HG02885 (cell line): ENCODE results near the gene DENND5B.
"Not testable (repeated sequence)": the region's sequence is repeated elsewhere in the genome, so short reads cannot be mapped to it uniquely, and the experiment has no call there.

Source experiments
- ATAC-seq: cut with Tn5 transposase; IDR thresholded peaks from one replicate; pipeline ENCODE4 v1.9.1; 2021; ENCODE audit warnings: mild to moderate bottlenecking; ENCODE audit not compliant: unreplicated experiment, poor library complexity

Gene DENND5B

DNA sequence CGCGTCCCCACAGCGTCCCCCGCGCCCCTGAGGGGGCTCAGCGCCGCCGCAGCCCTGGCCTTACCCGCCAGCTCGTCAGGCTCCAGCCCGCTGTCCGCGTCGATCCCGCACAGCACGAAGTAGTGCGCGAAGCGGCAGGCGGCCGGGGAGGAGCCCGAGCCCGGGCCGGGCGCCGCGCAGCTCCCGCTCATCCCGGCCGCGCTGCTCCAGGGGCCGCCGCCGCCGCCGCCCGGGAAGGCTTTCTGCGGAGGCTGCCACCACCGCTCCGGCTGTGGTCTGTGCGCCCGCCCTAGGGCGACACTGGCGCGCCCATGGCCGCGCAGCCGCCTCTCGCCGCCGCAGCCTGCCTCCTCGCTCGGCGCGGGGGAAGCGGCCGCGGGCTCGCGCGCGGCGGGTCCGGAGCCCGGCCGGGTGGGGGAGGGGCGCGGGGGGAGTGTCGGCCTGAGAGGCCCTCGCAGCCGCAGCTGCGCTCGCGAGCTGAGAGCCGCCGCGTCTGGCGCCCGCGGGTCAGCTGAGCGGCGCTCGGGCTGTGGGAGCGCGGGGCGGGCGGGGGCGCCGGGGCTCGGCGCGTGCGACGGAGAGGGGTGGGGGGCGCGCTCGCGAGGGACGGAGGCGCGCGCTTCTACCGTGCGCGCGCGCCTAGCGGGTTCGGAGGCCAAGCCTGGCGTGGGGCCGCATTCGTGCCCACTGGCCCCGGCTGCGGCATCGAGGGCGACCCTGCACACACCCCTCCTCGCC is at the start of gene DENND5B:
Gene DENND5B (minus strand): TSS at position 495 of the 738 bp plus-strand sequence. CDS start 304 bp downstream, at position 191.
- peak; percentile 62 for ATAC-seq

DNA sequence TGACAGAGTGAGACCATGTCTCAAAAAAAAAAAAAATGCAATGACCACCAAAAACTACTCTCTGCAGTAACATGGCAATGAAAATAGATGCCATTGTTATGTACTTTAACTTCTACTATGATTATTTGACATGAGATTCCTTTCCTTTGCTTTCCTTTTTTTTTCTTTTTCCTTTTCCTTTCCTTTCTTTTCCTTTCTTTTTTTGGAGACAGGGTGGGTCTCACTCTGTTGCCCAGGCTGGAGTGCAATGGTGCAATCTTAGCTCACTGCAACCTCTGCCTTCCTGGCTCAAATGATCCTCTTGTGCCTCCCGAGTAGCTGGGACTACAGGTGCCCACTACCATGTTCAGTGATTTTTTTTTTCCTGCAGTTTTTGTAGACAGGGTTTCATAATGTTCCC is 43.7 kb upstream of the DENND5B start:
- ATAC-seq, result no peak

DNA sequence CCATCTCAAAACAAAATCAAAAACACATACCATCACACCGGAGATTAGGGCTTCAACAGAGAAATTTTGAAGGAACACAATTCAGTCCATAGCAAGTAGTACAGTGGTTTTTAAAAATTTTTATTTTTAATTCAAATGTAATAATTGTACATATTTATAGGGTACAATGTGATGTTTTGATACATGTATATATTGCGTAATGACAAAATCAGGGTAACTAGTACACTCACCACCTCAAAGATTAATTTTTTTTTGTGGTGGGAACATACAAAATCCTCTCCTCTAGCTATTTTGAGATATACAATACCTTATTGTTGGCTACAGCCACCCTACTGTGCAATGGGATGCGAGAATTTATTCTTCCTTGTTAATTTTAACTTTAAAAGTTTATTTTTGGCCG is 42.5 kb upstream of the DENND5B start:
- ATAC-seq, result no peak

DNA sequence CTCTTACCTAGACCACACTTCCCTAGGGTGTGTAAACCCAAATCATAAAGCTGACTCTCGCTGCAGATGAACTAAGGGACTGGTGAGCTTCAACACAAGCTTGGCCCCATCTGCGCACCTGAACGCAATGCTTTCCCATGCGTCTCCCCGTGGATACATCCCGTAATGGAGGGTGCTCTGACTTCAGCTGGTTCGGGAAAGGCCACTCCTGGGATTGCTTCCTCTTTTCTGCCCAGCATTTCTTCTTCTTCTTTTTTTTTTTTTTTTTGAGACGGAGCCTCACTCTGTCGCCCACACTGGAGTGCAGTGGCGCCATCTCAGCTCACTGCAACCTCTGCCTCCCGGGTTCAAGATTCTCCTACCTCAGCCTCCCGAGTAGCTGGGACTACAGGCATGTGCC is 40.9 kb upstream of the DENND5B start:
- ATAC-seq, result no peak

DNA sequence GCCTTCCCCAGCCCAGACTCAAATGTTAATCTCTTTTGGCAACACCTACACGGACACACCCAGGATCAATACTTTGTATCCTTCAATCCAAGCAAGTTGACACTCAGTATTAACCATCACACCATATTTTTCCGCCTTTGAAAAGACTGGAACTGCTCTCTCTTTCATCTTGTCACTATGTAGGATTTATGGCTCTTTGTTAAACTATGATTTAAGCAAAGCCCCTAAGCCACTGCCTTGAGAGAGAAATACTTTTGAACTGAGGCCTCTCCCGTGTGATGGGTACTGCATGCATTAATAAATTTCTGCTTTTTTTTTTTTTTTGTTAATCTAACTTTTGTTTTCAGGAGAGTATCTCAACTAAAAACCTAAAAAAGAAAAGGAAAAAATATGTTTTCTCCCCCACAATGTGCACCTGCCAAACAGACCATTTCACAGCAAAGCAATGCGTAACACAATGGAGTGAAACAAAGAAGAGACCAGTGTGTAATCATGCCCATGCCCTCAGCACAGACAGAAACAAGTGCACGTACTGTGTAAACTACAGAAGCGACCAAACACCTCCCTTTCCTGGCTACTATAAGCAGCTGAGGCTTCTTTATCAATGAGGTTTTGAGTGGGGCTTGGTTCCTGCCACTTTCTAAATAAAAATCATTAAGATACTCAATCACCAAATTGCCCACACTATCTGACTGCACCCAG is 40.2 kb upstream of the DENND5B start:
- ATAC-seq, result no peak

DNA sequence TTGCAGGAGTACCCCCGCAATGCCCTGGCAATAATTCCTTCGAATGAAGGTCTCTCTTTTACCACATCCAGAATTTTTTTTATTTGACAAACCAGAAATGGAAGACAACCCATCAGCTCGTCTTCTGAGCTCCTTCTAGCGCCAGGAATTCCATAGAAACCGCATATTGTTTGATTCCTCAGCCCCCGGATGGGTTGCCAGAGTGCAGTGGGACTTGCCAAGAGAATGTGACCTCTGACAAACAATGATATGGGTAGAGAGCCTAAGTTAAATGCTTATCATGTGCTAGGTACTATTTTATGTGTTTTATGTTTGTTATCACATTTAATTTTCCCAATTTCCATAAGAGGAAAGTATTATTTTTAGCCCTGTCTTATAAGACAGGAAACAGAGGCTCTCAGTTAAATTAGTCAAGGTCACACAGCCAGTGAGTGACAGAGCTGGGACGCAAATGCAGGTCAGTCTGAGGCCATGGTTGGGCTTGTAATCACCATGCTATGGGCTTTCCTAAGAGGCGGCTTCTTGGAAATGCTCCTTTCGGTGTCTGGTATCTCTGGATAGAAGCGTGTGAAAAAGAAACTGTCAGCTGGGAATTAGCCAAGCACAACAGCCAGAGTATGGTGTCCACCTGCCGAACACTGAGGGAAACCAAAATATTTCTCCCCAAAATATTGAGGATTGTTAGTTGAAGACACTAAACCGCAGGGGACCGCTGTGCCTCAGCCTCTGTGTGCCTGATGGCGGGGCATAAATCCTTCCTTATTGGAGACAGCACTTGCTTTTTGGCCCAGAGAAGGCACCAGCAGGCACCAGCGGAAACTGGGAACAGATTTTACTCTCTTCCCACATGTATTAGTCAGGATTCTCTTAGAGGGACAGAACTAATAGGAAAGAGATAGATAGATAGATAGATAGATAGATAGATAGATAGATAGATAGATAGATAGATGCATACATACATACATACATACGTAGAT is 39.1 kb upstream of the DENND5B start:
- ATAC-seq, result no peak

DNA sequence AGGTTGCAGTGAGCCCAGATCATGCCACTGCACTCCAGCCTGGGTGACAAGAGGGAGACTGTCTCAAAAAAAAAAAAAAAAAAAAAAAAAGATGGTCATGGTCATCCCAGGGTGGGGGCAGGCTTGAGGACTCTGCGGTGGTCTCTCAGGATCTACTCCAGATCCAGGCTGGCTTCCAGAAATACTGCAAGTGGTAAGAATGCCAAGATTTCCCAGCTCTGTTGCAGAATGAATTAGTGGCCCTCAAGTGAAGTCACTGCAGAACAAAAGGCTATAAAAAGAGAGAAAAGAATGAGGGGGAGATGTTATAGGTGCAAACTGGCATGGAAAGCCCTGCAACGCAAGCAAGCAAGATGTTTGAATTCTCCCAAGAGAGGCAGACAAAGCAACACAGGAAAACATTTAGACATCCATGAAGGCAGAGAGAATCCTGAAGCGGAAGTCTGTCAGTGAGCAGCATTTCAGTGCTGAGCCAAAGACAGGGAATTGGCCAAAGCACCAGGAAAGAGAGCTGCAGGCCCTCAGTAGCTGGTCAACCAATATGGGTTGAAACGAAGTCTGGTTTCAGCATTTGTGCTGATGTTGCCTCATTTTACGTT is 36.6 kb upstream of the DENND5B start:
- no peak for ATAC-seq

DNA sequence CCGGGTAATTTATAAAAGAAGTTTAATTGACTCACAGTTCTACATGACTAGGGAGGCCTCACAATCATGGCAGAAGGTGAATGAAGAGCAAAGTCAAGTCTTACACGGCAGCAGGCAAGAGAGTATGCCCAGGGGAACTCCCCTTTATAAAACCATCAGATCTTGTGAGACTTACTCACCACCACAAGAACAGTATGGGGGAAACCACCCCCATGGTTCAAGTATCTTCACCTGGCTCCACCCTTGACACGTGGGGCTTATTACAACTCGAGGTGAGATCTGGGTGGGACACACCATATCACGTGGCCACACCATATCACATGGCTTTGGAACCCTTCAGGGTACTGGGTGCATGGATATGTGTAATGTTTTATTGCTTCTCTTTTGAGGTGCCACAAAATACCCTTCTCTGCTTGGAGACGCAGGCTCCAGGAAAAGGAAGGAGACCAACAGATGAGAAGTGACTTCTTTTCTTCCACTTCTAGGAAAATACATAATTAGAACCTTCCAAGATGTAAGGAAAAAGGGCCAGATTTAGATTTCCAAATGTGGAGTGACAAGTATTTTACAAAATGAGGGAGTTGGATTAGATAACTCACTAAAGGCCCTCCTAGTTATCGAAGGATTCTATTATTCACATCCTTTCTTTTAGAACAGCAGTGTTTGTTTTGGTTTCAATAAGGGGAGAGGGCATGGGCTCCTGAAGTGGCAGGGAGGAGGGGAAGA is 35.5 kb upstream of the DENND5B start:
- no peak for ATAC-seq

DNA sequence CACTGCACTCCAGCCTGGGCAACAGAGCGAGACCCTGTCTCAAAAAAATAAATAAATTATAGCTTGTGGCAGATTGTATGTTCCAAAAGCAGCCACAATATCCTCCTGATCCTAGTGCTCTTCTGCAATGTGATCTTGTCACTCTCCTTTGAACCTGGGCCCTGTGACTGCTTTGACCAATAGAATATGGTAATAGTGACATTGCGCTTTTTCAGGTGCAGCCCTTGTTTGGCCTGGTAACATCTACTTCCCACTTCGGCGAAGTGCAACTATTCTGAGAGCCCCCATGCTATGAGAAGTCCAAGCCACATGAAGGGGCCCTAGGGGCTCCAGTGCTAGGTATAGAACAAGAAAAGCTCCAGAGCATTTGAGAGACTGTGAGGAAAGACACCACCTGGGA is 31.1 kb upstream of the DENND5B start:
- ATAC-seq, result no peak

DNA sequence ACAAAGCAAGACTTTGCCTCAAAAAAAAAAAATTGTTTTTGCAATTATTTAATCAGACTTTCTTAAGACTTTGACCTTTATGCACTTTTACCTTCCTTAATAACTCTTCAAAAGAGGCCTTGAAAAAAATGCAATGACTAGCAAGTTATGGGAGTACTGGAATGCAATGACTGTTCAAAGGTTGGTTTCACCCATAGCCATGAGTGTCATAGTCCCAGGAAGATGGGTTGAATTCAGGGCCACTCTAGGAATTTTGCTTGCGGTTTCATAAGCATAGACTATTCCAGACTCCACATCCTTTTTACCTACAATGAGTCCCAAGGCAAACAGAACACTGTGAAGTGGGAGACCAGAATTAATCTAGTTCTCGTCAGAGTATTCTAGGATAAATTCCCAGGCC is 29.4 kb upstream of the DENND5B start:
- no peak for ATAC-seq

DNA sequence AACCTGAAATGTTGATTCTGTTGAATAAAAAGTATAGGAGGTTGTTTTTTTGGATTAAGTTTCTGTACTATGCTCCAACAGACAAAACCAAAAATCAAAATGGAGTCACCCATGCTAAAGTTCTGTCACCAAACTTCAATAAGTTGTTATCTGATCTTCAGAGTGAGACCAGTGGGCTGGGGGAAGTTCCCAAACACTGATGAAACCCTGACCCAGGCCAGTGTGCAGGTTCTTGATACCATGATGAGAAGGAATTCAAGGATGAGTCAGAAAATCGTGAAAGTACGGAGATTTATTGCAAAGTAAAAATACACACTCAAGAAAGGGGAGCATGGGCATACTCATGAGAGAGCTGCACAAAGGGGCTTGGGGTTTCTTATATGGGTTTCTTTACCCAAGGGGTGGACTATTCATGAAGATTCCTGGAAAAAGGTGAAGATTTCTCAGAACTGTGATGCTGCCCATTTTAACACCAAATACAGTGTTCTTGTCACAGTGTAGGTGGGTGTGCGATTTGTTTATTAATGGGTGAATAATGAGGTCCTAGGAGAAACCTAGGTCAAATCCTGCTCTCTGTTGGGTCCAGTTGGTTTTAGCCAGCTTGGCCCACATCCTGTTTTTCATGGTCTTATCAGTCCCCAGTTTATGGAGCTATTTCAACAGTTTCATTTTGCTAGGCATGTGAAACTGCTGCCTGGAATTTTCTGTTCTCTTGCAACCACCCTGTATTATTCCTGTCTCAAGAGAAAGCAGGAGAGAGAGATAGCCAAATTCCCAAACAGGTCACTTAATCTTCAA is 27.5 kb upstream of the DENND5B start:
- no peak for ATAC-seq

DNA sequence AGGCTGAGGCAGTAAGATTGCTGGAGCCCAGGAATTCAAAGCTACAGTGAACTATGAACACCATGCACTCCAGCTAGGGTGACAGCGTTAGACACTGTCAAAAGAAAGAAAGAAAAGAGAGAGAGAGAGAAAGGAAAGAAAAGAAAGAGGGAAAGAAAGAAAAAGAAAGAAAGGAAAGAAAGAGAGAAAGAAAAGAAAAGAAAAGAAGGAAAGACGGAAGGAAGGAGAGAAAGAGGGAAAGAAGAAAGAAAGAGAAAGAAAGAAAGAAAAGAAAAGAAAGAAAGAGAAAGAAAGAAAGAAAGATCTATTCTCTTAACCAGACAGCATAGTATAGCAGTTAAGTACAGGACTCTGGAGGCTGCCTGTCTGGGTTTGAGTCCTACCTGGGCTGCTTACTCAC is 21.9 kb upstream of the DENND5B start:
- no peak for ATAC-seq

DNA sequence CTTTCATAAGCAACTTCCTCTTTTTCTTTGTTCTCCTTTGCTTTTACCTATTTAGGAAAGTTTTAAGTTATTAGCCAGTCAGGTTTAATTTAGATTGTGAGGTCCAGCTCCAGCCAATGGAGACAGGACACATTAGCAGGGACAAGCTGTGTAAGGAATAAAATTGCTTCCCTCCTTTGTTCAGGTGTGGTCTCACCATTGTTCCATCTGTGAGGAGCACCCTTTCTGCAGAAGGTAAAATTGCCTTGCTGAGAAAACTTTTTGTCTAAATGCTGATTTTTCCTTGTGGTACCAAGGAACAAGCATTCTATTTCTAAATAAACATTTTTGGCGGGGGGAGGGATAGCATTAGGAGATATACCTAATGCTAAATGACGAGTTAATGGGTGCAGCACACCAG is 17.4 kb upstream of the DENND5B start:
- not testable (repeated sequence) for ATAC-seq

DNA sequence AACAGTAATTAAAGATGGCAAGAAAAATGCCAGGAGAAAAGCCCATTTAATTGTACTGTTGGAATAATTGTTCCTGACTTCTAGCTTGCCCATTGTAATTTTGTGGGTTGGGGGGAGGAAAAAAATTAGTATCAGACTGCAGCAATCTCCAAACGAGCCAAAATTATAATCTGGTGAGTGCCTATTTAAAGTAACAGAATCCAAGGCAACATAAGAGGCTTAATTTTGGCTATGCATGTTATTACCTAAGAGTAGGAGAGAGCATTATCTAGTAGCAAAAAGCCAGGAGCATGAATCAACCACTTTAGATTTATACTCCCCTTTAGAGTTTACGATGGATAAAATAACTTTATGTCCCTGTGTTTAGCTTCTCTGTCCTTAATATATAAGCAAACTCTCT is 14.6 kb upstream of the DENND5B start:
- no peak for ATAC-seq

DNA sequence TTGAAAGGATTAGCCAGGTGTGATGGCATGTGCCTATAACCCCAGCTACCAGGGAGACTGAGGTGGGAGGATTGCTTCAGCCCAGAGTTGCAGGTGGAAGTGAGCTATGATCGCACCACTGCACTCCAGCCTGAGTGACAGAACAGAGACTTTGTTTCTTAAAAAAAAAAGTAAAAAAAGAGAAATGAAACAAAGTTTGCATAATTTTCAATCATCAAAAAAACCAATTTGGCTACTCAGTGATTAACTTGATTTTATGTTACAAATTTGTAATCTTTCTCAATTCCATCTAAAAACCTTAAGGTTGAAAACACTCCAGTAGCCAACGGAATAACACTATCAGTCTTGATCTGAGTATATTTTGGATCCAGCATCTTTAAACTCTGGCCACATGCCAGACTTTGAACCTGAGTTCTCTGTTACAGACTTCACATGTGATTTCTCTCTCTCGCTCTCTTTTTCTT is 12.6 kb upstream of the DENND5B start:
- ATAC-seq, result peak; percentile 96

DNA sequence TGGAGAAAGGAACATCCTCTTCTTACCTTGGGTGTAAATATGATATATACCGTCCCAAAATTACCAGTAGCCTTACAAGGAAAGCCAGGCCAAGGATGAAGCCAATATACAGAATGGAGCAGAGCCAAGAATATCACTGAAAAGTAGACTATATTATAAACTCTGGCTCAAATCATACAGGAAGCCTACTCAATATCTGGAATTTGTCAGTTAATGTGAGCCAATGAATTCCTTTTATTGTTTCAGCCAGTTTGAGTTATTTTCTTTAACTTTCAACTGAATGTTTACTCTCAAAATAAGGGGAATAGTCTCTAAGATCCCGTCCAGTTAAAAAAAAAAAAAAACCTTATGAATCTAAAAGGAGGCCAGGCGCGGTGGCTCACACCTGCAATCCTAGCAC is 9.8 kb upstream of the DENND5B start:
- no peak for ATAC-seq

DNA sequence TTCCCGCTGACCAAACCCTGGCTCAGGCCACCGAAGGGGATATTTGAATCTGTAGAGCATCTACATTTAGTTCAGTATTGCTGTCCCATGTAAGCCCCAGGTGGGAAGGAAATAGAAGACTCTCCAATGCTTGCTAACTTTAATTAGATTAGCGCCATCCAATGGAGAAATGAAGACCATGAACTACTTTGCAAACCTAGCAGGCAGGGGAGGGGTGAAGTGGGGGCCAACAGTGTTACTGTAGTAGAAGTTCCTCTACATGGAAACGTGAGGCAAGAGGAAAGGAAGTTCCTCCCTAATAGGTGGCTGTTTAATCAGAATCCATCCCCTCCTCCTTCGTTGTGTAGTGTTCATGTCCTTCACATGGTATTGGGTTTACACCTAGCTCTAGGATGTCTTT is 9.3 kb upstream of the DENND5B start:
- no peak for ATAC-seq

DNA sequence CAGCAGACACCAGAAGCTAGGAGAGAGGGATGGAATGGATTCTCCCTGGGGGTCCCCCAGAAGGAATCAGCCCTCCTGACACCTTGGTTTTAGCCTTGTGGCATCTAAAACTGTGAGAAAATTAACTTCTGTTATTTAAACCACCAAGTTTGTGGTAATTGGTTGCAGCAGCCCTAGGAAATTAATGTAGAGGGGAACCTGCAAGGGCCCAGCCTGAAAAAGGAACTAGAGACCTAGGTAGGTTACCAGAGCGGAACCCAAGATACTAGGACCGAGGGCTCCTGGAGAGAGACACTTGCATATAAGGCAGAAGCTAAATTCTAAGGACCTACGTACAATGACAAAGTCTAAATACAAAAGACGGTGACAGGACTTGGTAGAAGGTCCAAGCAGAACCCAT is 8.1 kb upstream of the DENND5B start:
- peak; percentile 70 for ATAC-seq

DNA sequence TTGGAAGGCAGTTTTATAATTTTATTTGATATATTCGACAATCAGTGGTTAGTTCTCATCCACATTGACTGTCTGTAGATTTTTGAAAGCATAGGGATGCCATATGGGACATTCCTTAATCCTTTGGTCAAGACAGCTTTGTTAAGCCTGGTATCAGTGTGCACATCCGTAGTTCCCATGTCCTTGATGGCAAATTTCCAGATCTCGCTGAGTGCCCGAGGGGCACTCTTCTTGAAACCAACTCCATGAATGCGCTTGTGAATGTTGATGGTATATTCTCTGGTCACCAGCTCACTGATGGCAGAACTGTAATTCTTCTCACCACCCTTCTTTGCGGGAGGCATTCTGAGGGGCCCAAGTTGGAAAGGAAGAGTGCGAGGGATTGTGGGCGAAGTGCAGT is 6.1 kb upstream of the DENND5B start:
- ATAC-seq, result no peak
